ENCODE results near the gene ZNF430.
"Not testable (repeated sequence)": the region's sequence is repeated elsewhere in the genome, so short reads cannot be mapped to it uniquely, and the experiment has no call there.

The ZNF430 gene

DNA sequence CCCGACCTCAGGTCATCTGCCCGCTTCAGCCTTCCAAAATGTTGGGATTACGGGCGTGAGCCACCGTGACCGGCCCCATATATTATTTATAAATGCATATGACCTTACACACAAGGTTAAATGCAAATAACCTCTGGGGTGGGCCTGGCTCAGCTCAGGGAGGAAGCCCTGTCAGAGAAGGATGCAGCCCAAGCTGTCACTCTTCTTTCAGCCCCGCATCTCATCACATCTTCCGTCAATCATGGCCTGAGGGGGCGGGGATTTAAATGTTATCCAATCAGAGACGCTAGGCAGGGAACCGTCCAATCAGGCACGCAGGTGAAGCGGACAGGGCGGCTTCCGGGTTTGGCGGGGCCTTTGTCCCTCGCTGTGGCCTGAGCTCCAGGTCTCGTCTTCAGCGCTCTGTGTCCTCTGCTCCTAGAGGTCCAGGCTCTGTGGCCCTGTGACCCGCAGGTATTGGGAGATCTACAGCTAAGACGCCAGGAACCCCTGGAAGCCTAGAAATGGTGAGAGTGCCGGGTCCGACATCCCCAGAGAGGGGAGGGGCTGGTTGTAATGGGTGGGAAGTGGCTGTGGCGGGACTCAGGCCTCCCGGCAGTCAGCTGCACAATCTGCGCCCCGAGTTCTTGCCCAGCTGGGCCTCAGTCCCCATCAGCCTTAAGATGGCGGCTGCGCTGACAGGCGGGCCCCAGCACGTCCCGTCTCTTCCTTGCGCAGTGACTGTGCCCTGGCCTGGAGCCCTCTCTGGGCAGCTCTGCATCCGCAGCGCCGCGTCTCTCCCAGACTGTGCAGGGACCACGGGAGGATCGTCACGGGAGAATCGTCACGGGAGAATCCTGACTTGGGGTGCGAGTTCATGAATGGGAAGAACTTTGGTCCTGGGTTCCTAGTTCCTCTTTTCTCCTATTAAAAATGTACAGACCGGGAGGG lies at the start of gene ZNF430:
Gene ZNF430, plus strand, starts transcription at position 360 of the 930 bp plus-strand sequence. Its CDS starts 144 bp downstream, at position 504.
- DNase-seq (ENCODE audit: low spot score), result peak; percentile 96

DNA sequence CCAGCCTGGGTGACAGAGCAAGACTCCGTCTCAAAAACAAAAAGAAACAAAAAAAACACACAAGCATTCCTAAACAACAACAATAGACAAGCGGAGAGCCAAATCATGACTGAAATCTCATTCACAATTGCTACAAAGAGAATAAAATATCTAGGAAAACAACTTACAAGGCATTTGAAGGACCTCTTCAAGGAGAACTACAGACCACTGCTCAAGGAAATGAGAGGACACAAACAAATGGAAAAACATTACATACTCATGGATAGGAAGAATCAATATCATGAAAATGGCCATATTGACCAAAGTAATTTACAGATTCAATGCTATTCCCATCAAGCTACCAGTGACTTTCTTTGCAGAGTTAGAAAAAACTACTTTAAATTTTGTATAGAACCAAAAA lies 27.7 kb upstream of the ZNF430 start:
- not testable (repeated sequence) for DNase-seq (ENCODE audit: low spot score)

DNA sequence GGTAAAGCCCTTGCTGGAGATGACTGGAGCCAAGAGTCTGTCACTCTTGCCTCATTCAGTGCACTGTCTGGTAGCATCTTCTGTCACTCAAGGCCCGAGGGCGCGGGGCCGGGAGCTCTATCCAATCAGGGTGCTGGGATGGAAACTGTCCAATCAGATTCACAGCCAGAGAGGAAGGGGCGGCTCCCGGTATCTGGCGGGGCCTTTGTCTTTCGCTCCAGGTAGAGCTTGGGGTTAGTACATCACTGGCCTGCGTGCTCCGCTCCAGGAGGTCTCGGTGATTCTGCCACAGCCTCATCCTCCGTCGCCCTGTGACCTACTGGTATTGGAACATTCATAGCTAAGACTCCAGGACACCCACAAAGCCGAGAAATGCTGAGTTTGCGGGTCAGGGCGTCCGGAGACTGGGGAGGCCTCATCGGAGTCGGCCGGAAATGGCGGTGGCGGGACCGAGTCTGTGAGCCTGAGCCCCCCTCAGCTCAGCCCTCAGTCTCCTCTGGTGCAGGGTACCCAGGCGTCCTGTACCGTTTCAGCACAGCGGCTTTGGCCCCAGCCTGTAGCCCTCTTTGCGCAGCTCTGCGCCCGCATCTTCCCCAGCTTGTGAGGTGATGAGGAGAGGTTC lies 20.6 kb upstream of the ZNF430 start:
- DNase-seq (ENCODE audit: low spot score), result peak; percentile 90

DNA sequence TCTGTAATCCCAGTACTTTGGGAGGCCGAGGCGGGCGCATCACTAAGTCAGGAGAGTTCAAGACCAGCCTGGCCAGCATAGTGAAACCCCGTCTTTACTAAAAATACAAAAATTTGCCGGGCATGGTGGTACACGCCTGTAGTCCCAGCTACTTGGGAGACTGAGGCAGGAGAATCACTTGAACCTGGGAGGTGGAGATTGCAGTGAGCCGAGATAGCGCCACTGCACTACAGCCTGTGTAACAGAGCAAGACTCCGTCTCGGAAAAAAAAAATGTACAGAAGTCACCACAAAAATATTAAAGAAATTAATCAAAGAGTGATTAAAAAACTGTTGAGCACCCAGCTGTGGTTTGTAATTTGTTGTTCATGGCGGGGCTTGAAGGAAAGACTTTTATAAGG lies 781 bp downstream of the ZNF430 start:
- not testable (repeated sequence) for DNase-seq (ENCODE audit: low spot score)

DNA sequence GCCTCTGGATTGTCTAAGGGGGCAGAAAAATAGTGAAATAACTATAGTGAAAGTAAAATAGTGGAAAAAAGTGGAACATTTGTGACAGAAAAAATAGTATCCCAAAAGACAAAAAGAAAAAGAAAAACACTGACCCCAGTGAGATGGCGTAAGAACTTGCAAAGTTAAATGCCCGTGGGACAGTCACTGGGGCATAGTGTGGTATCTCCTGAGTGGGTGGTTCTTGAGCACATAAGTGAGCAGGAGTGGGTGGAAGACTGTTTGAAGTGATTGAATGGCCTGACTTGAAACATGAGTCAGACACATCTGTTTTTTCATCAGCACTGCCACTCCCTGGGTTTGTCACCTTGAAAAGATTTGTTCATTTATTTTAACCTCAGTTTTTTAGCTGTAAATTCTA lies 2.5 kb downstream of the ZNF430 start:
- peak; percentile 50 for DNase-seq (ENCODE audit: low spot score)

DNA sequence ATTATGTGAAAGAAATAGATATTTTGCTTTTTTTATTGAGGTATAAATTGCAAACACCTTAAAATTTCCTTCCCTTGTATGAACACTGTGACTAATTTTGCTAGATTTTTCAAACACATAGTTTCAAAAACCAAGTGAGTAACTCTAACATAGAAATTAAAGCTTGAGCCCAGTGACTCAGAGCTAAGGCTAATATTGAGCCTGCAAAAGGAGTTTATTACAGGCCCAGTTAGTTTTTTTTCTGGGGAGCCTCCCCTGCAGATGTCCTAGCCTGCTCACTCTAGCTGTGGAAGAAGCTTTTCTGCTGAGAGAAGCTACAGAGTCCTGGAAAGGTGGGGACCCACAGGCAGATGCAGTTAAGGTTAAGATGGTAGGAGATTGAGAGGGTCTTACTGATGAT lies 3.4 kb downstream of the ZNF430 start:
- DNase-seq (ENCODE audit: low spot score), result peak; percentile 13

DNA sequence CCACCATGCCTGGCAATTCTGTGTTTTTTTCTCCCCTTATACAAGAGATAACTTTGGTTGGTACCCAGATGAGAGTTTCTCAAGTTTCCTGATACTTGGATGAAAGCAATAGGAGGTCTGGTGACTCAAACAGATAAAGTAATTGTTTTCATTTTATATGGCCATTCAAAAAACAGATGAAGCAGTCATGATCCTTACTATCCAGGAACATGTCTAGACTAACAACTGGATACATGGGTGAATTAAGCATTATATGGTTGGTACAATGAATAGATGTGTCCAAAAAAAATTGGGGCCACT lies 8.5 kb downstream of the ZNF430 start:
- DNase-seq (ENCODE audit: low spot score), result no peak

DNA sequence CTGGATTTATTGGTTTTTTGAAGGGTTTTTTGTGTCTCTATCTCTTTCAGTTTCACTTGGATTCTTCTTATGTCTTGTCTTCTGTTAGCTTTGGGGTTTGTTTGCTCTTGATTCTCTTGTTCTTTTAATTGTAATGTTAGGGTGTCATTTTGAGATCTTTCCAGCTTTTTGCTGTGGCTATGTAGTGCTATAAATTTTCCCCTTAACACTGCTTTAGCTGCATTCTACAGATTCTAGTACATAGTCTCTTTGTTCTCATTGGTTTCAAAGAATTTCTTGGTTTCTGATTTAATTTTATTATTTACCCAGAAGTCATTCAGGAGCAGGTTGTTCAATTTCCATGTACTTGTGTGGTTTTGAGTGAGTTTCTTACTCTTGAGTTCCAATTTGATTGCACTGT lies 24.6 kb downstream of the ZNF430 start:
- DNase-seq (ENCODE audit: low spot score), result no peak

DNA sequence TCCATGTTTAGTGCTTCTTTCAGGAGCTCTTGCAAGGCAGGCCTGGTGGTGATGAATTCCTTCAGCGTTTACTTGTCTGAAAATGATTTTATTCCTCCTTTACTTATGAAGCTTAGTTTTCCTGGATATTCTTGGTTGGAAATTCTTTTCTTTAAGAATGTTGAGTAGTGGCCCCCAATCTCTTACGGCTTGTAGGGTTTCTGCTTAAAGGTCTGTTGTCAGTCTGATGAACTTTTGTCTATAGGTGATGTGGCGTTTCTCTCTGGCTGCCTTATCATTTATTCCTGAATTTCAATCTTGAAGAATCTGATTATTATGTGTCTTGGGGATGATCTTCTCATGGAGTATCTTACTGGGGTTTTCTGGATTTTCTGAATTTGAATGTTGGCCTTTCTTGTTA lies 26.0 kb downstream of the ZNF430 start:
- no peak for DNase-seq (ENCODE audit: low spot score)

DNA sequence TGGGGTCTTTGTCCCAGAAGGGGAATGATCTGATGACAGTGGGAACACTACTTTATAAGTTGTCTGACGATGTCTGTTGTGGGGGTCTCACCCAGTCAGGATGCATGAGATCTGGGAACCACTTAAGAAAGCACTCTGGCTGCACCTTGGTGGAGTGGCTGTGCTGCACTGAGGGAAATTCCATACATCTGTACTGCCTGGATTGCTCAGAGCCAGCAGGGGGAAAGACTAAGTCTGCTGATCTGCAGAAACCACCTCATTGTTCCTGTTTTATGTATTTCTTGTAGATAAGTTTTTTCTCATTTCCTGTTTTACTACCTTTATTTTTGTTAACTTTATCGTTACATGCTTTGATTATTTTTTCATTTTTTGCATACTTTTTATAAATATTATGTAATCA lies 27.3 kb downstream of the ZNF430 start:
- no peak for DNase-seq (ENCODE audit: low spot score)

DNA sequence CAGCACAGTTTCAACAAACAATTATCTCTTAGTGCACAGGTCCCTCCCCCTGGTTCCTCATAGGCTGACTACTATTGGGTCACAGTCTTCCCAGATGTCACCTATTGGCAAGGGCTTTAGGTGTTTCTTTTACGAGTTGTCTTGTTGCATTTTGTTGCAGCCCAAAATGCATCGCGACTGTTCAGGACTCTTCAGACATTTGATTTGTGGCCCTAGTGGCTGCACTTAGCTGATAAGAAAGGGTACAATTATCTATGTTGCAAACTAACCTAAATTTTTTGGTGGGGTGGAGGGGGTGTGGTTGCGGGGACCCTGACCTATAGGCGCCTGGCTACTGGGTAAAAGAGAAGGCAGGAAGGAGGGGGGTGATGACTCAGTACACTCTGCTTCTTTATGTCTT lies 32.4 kb downstream of the ZNF430 start:
- no peak for DNase-seq (ENCODE audit: low spot score)

DNA sequence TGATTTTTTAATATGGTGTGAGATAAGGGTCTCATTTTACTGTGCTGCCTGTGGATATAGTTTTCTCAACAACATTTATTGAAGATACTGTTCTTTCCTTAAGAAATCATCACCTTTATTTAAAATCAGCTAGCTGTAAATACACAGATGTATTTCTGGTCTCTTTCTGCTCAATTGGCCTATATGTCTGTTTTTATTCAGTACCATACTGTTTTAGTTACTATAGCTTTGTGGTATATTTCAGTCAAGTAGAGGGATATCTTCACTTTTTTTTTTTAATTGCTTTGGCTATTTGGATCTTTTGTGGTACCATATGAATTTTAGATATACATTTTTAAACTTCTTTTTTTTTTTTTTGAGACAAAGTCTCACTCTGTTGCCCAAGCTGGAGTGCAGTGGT lies 44.9 kb downstream of the ZNF430 start:
- no peak for DNase-seq (ENCODE audit: low spot score)

DNA sequence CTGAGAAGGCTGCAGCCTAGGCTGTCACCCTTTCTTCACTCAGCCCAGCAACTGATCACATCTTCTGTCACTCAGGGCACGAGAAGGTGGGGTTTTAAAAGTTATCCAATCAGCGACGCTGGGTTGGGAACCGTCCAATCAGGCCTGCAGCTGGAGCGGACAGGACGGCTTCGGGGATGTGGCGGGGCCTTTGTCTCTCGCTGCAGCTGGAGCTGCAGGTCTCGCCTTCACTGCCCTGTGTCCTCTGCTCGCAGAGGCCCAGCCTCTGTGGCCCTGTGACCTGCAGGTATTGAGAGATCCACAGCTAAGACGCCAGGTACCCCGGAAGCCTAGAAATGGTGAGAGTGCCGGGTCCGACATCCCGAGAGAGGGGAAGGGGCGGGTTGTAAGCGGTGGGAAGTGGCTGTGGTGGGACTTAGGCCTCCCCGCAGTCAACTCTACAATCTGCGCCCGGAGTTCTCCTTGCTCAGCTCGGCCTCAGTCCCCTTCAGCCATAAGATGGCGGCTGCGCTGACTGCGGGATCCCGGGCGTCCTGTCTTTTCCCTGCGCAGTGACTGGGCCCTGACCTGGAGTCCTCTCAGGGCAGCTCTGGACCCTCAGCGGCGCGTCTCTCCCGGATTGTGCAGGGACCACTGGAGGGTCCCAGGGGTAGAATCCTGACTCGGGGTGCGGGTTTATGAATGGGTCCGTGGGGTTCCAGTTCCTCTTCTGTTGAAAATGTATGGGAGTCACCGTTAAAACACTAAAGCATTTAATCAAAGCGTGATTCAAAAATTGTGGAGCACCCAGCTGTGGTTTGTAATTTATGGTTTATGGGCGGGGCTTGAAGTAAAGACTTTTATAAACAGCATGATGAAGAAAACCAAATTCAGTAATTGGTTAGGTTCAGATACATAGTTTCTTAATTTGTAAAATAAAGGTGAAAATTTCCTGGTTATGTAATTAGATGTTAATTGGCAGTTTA lies 61.8 kb downstream of the ZNF430 start, which contains the start of gene ZNF714:
Gene ZNF714, plus strand, starts transcription at position 193 of the 965 bp plus-strand sequence. CDS start 16,066 bp downstream, outside the sequence.
- DNase-seq (ENCODE audit: low spot score), result peak; percentile 88

DNA sequence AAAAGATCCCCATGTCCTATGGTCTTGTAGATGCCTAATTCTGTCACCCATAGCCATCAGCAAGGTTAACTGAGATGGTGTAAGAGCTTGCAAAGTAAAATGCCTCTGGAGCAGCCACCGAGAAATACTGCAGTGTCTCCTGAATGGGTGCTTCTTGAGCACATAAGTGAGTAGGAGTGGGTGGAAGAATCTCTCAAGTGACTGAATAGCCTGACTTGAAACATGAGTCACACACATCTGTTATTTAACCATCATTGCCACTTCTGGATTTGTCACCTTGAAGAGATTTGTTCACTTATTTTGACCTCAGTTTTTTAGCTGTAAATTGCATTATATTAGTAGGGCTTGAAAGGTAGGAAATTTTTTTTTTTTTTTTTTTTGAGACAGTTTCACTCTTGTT lies 63.9 kb downstream of the ZNF430 start:
- DNase-seq (ENCODE audit: low spot score), result no peak

DNA sequence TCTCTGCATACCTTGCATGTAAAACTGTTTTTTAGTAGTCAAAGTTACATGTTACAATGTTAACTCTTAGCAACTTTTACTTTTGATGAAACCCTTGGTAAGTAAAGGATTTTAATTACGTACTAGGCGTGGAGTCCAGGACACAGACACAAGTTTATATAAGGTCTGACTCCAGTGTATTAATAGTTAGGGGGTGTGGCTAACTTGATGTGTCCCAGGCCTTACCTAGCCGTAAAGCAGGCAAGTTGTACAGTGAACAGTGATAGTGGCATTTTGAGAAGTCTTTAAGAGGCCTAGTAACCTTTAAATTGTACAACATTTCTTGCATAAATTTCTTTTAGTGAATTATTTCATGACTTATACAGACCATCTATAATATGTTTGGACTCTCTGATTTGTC lies 67.4 kb downstream of the ZNF430 start:
- no peak for DNase-seq (ENCODE audit: low spot score)

DNA sequence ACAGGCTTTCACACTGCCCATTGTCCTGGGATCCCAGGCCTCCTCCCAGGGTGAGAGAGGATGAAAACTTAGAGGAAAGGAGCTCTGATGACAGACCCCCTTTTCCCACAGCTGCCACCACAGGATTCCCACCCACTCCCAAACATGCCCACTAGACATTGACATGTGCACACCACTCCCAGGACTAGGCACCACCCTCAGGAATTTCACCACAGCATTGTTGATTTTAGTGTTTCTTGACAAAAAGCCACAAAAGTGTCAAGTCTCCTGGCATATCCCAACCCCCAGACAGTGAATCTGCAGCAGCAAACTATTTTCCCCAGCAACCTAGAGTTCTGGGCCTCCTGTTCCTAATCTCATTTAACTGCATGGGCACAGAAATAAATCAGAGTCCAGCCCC lies 71.7 kb downstream of the ZNF430 start:
- no peak for DNase-seq (ENCODE audit: low spot score)

DNA sequence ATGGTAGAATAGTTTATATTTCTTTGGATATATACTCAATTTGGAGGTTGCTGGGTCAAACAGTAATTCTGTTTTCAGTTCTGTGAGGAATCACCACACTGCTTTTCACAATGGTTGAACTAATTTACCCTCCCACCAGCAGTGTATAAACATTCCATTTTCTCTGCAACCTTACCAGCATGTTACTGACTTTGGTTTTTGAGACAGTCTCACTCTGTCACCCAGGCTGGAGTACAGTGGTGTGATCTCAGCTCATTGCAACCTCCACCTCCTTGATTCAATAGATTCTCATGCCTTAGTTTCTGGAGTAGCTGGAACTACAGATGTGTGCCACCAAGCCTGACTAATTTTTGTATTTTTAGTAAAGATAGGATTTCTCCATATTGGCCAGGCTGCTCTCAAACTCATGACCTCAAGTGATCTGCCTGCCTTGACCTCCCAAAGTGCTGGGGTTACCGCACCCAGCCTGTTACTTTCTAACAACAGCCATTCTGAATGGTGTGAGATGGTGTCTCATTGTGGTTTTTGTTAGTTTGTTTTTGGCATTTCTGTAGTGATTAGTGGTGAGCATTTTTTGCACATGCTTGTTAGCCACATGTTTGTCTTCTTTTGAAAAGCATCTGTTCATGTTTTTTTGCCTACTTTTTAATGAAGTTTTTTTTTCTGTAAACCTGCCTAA lies 74.0 kb downstream of the ZNF430 start:
- DNase-seq (ENCODE audit: low spot score), result no peak

DNA sequence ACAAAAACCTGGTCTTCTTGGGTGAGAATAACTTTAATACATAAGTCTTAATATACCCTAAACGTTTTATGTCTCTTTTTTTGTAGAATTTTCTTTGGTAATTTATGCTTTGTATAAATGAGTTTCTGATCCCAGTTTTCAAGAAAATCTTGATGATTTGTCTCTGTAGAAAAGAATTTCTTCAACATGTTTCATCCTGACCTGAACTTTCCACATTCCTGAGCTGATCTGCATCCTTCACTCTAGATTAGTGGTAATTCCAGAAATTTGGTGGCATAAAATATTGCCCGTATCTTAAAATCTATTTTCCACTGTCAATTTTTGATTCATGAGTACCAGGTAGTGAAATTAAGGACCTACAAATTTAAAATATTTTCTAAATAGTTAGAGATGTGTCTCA lies 77.8 kb downstream of the ZNF430 start:
- DNase-seq (ENCODE audit: low spot score), result no peak

DNA sequence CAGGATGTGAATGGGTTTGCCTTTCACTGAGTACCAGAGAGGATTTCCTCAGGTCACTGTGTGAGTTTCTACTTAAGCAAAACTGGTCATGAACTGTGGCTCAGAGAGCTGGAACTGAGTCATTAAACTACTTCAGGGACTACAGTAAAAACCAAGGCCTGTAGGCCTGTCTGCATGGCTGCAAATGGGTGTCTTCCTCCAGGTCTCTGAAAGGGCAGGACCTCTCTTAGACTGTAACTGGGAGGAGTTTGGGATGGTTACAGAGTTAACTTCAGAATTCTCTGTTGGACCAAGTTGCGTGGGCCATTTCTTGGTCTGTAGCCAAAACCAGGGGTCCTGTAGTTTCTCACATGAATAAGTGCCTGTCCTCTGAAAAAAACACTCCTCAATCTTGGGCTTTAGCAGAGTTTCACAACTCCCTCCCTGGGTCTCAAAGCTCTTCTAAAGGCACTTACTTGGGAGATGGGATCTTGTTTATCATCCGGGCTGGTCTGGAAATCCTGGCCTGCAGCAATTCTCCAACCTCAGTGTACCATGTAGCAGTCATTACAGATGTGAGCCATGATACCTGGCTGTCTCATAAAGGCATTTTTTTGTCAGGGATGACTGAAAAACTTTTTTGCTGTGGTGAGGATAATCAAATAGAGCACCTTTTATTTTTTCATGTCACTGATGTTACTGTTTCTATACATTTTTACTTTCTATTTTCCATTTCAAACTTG lies 81.2 kb downstream of the ZNF430 start:
- DNase-seq (ENCODE audit: low spot score), result no peak

DNA sequence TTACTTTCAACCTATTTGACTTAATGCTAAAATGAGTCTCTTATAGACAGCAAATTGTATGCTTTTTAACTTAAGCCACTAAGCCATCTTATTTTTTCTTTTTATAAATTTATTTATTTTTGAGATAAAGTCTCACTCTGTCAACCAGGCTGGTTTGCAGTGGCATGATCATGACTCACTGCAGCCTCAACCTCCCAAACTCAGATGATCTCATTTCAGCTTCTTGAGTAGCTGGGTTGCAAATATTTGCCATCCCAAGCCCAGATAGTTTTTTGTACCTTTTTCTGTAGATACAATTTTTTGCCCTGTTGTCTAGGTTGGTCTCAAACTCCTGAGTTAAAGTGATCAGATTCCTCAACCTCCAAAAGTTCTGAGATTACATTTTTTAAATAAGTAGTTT lies 88.7 kb downstream of the ZNF430 start:
- no peak for DNase-seq (ENCODE audit: low spot score)

Measured in CD4-positive, alpha-beta T cell treated with Interleukin-15 for 4 hours (primary cell).